ENCODE measurements around the gene CEP20.

Gene CEP20

DNA sequence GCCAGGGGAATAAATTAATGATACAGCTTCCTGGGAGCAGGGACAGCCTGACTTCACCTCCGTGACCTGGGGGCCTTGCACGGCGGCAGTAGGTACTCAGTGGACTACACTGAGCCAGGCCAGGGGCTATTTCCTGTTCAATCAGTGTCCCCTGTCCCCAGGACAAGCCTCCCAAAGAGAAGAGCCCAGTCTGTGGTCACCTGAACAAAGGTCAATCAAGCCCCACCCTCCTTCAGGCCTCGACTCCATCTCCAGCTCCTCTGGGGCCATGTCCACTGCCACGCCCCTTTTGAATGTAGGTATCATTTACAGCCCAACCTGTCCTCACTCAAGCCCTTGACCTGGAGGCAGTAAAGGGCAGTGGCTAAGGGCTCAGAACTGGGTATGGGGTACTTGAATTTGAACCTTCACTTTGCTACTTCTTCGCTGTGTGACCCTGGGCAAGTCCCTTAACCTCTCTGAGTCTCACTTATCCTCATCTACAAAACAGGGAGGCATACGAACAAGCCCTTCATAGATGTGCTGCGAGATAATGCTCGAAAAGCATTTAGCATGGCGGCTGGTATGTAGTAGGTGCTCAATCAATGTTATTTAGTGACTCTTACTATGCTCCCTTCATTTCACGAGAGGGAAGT is 60.6 kb downstream of the CEP20 start:
- DNase-seq: no peak

- DNase-seq: no peak
Observed at GRCh38 chr16:15827299-15827698, 61.1 kb downstream of the CEP20 start.

DNA sequence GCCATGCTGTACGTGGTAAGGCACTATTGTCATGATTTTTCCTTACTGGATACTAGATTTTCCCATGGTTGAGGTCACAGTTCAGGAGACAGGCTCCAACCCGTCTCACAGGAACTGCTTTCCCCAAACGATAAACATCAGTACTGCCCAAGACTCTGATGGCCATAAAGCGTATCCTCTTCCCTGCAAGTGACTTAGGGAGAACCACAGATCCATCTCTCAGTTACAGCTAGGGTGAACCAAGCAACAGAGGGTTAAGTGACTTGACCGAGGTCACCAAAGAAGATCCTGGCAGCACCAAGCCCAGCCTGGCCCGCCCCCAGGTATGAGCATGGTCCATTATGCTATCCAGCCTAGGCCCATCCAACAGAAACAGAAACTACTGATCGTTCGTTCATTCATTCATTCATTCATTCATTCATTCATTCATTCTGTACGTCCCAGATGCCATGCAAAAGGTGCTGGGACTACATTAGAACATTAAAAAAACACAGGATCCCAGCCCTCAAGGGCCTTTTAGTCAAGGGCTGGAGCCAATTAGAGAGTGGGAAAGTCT is 62.6 kb downstream of the CEP20 start:
- no peak for DNase-seq

DNA sequence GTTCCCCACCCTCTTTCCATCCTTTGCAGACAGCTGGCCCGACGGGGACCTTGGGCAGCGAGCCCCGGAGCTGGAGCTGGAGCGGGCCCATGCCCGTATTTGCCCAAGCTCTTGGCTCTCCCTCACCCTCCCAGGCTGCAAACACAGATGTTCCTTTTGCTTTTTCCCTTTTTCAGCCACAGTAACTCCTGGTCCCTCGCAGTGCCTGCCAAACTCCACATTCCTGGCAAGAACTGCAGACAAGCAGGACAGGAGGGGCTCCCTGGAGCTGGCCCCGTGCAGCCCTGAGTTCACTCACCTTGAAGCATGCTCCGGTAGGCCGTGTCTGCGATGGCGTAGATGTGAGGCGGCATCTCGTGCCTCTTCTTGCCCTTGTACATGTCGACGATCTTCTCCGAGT is 65.4 kb downstream of the CEP20 start:
- DNase-seq: no peak

DNA sequence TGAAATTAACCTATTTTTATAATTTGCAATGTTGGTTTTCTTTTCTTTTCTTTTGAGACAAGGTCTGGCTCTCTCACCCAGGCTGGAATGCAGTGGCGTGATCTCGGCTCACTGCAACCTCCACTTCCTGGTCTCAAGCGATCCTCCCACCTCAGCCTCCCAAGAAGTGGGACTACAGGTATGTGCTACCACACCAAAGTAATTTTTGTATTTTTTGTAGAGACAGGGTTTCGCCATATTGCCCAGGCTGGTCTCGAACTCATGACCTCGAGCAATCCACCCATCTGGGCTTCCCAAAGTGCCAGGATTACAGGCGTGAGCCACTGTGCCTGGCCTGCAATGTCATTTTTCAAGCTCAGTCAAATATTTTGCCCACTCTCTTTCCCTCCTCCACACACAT is 67.6 kb downstream of the CEP20 start:
- no peak for DNase-seq

- no peak for DNase-seq
Observed at GRCh38 chr16:15819046-15819445, 69.4 kb downstream of the CEP20 start.

DNA sequence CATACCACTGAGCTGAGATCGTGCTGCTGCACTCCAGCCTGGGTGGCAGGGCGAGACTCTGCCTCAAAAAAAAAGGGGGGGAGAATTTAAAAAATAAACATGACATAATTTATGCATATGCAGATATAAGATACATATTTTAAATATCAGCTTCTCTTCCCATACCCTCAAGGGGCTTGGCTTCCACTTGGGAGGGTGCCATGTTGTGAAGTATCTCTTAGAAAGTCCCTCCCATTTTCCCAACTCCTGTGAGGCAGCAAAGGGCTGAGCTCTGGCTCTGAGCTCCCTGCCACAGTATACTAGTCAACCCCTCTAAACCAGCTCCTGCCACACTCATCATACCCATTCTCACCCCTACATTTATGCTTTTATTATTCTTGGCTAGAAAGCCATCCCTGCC is 71.0 kb downstream of the CEP20 start:
- no peak for DNase-seq

GRCh38 chr16:15816228-15816627 is 72.2 kb downstream of the CEP20 start:
- DNase-seq: no peak

Measured in DMS153 (cell line).